Measurements from ENCODE around the gene PARK7. TPM values are rescaled to one million over a fixed set of nuclear protein-coding genes. Genes with fewer than 3 reads are reported as not detected.

PARK7 gene
- total RNA-seq, 1 donor from 2014 or later: 187 TPM

DNA sequence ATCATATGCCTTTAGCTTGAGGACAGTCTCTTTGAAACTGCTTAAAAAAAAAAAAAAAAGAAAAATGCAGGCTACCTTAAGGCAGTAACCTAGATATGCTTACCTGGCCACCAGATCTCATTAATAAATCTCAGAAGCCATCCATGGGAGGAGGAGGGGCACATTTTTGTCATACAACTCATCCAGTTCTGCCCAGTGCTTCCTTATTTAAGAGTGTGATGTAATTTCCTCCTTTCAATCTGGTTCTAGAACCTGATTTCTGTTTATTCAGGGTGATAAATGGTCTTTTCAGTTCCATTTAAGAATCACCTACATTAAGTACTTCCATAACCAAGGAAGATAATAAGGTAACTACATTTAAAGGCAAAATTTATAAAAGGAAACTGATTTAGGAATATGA is 58.5 kb downstream of the PARK7 start:
- DNase-seq: no peak
- H3K27ac ChIP-seq: no peak overlapping the region
- H3K27me3 ChIP-seq (ENCODE audit: low read depth): no peaks in the 10 kb centered on the region
- no peaks in the 10 kb centered on the region for H3K9me3 ChIP-seq
- TF ChIP-seq, protein P1, sequence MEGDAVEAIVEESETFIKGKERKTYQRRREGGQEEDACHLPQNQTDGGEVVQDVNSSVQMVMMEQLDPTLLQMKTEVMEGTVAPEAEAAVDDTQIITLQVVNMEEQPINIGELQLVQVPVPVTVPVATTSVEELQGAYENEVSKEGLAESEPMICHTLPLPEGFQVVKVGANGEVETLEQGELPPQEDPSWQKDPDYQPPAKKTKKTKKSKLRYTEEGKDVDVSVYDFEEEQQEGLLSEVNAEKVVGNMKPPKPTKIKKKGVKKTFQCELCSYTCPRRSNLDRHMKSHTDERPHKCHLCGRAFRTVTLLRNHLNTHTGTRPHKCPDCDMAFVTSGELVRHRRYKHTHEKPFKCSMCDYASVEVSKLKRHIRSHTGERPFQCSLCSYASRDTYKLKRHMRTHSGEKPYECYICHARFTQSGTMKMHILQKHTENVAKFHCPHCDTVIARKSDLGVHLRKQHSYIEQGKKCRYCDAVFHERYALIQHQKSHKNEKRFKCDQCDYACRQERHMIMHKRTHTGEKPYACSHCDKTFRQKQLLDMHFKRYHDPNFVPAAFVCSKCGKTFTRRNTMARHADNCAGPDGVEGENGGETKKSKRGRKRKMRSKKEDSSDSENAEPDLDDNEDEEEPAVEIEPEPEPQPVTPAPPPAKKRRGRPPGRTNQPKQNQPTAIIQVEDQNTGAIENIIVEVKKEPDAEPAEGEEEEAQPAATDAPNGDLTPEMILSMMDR (IDR thresholded peaks at IDR 0.05): no peak
- peak; percentile 61 to 64 for ATAC-seq
- H3K36me3 ChIP-seq: no peaks in the 10 kb centered on the region
- H3K4me3 ChIP-seq: no peak overlapping the region
- intact Hi-C loops (cut with DNase I): no loop called here
- H3K4me1 ChIP-seq: peaks cover 77% of the 10 kb centered on the region

DNA sequence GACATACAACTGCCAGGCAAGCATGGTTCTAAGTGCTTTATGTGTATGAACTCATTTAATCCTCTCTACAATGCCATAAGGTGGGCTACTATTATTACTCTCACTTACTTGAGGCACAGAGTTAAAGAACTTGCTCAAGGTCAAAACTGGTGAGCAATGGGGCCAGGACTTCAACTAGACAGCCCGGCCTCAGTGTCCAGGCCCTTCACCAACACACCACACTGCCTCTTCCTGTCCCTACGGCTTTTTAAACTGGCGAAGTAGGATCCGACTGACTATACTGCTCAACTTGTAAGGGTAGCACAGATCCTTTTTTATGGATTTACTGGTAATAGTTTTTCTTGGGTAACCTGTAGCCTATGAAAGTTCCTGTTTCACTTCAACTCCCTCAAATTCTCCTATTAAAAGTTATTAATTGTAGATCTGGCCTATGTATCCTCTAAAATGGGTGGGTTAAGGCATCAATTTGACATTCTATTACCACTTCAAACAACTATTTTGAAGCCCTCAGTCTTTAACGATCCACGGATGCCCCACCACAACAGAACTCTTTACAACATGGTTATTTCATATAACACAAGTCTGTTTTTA is 60.3 kb downstream of the PARK7 start:
- intact Hi-C loops (cut with DNase I): no loop called here
- H3K27ac ChIP-seq: no peak overlapping the region
- no peaks in the 10 kb centered on the region for H3K9me3 ChIP-seq
- H3K4me3 ChIP-seq: no peak overlapping the region
- TF ChIP-seq, protein P1 (IDR thresholded peaks at IDR 0.05): no peak
- DNase-seq (no peak), ATAC-seq (no peak)
- no peaks in the 10 kb centered on the region for H3K27me3 ChIP-seq (ENCODE audit: low read depth)
- H3K4me1 ChIP-seq: peaks cover 67% of the 10 kb centered on the region
- no peaks in the 10 kb centered on the region for H3K36me3 ChIP-seq

DNA sequence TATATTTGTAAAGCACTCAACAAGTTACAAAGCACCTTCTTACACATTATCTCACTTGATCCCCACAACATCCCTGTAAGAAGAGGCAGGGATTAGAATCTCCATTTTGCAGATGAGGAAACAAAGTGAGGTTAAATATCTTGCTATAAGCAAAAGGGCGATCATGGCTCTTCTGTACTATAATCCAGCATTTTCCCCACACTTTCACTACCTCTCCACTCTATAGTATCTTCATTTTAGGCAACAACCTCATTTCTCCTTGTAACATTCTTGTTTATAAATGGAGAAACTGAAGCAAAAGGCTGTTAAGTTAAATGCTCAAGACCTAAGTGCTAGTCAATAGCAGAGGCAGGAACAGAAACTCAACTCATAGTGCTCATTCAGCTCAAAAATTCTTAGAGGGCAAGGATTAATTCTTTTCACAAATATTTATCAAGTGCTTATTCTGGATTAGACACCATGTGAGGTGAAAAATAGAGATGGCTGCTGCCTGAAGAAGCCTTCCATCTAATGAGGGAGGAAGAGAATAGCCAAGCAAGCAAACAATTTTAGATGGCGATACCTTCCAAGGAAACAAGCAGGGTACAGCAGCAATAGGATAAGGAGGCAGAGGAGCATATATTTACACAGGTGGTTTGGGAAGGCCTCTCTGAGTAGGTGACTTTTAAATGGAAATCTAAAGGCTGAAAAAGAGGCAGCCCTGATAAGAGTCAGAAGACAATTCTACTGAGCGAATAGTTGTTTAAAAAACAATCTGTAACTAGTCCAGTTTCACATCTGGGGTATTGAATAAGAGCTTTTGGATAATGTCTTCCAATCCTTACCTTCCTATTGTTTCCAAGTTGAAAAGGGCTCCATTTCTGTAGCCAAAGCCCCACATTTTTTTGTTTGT is 61.1 kb downstream of the PARK7 start:
- TF ChIP-seq, protein P1 (IDR thresholded peaks at IDR 0.05): no peak
- Histone ChIP-seq H3K4me1 (peaks cover 63% of the 10 kb centered on the region), H3K4me3 (peak overlapping the region; percentile 76), H3K9me3 (no peaks in the 10 kb centered on the region), H3K27me3 (ENCODE audit: low read depth) (no peaks in the 10 kb centered on the region), H3K27ac (peak overlapping the region; percentile 26), H3K36me3 (no peaks in the 10 kb centered on the region)
- no peak for DNase-seq
- intact Hi-C loops (cut with DNase I): no loop called here
- ATAC-seq: no peak

DNA sequence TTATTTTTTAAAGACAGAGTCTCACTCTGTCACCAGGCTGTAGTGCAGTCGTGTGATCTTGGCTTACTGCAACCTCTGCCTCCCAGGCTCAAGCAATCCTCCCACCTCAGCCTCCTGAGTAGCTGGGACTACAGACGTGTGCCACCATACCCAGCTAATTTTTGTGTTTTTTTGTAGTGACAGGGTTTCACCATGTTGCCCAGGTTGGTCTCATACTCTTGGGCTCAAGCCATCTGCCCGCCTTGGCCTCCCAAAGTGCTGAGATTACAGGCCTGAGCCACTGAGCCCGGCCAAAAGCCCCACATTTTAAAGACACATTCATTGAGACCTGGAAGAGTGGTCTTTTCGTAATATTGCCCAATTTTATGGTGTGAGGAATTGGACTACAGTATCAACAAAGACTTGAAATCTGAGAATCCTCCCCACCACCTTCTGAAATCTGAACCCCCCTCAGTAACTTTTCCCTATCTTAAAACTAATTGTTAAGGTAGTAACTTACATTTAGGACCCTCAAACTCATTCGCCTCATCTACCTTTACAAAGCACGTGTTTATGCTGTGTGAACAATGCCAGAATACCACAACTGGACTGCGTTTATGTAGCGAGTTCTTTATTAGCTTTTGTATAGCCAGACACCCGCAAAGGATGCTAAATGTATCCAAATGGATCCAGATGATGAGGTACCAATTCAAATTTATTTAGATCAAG is 61.9 kb downstream of the PARK7 start:
- no peaks in the 10 kb centered on the region for H3K36me3 ChIP-seq
- peak overlapping the region; percentile 26 for H3K27ac ChIP-seq
- ATAC-seq (no peak), DNase-seq (no peak)
- H3K9me3 ChIP-seq: no peaks in the 10 kb centered on the region
- H3K27me3 ChIP-seq (ENCODE audit: low read depth): no peaks in the 10 kb centered on the region
- intact Hi-C loops (cut with DNase I): no loop called here
- TF ChIP-seq, protein P1 (IDR thresholded peaks at IDR 0.05): no peak
- peak overlapping the region; percentile 76 for H3K4me3 ChIP-seq
- H3K4me1 ChIP-seq: peaks cover 65% of the 10 kb centered on the region

DNA sequence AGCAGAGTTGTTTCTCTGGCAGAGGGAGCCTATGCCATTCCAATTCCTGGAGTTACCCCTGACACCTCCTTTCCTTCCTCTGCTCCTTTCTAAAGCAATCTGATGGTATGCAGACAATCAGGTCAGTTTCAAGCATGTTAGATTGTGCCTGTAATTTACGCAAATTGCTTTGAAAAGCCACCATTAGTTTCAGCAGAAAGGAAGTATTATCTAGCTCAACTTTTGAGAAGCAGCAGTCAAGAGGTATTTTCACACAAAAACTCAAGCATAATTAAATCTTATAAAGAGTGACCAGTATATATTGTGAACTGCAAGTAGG is 62.4 kb downstream of the PARK7 start:
- Histone ChIP-seq H3K4me1 (peaks cover 65% of the 10 kb centered on the region), H3K36me3 (no peaks in the 10 kb centered on the region), H3K27me3 (ENCODE audit: low read depth) (no peaks in the 10 kb centered on the region), H3K27ac (peak overlapping the region; percentile 95), H3K9me3 (no peaks in the 10 kb centered on the region), H3K4me3 (peak overlapping the region; percentile 76)
- DNase-seq: no peak
- TF ChIP-seq, protein P1 (IDR thresholded peaks at IDR 0.05): no peak
- no peak for ATAC-seq
- intact Hi-C loops (cut with DNase I): no loop called here

All from lower lobe of right lung (tissue), 2 donors.